Neuron (in vitro differentiated cells): Measurements from ENCODE around the gene PTGDS.
"Not testable (repeated sequence)": the region's sequence is repeated elsewhere in the genome, so short reads cannot be mapped to it uniquely, and the experiment has no call there.

Source experiments
- H2AFZ ChIP-seq: one replicate; pipeline ENCODE4 v1.6.1; 2013; ENCODE audit warnings: low read depth, mild to moderate bottlenecking, inconsistent platforms, low read length, moderate library complexity
- H3K27me3 ChIP-seq: one replicate; pipeline ENCODE4 v1.6.1; 2013; ENCODE audit warnings: low read length; ENCODE audit not compliant: insufficient read depth
- H3K36me3 ChIP-seq: one replicate; pipeline ENCODE4 v1.6.1; 2013; ENCODE audit warnings: low read length; ENCODE audit not compliant: insufficient read depth
- H3K4me1 ChIP-seq: one replicate; pipeline ENCODE4 v1.6.1; 2013; ENCODE audit warnings: low read length; ENCODE audit not compliant: insufficient read depth
- H3K4me3 ChIP-seq: 2 replicates; pipeline ENCODE4 v1.5.1; 2013; ENCODE audit warnings: mild to moderate bottlenecking, low read length, moderate library complexity
- H3K9me3 ChIP-seq: one replicate; pipeline ENCODE4 v1.6.1; 2013; ENCODE audit warnings: low read length

The PTGDS gene

DNA sequence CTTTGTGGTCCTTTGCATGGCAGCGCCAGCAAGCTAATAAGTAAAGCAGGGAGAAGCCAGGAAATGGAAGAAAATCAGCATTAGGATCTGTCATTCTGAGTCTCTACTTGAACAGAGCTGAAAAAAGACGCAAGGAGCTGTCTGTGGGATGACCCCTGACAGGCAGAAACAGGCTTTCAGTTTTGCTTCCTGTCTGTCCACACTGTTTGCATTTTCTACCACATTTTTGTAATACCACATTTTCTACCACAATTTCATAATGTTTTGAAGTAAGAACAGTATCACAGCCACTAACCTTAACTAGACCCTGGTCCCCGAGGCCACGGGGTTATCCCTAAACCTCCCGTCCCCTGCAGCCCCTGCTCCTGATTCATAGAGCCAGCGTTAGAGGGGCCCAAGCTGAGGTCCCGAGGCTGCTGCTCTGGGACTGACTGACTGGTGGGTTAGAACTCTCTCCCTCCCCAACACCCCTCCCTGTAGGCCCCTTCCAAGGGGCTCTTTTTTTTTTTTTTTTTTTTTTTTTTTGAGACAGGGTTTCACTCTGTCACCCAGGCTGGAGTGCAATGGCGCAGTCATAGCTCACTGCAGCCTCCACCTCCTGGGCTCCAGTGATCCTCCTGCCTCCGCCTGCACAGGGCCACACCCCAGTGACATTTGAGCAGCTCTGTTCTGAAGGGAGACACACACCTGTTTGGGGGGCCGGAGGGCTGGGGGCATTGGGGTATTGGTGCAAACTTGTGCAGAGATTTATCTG lies 23.1 kb downstream of the PTGDS start:
- no peaks in the 10 kb centered on the region for H3K27me3 ChIP-seq
- no peaks in the 10 kb centered on the region for H3K4me1 ChIP-seq
- no peak overlapping the region for H3K4me3 ChIP-seq
- no peaks in the 10 kb centered on the region for H3K36me3 ChIP-seq
- H2AFZ ChIP-seq, result no peak overlapping the region
- no peaks in the 10 kb centered on the region for H3K9me3 ChIP-seq

DNA sequence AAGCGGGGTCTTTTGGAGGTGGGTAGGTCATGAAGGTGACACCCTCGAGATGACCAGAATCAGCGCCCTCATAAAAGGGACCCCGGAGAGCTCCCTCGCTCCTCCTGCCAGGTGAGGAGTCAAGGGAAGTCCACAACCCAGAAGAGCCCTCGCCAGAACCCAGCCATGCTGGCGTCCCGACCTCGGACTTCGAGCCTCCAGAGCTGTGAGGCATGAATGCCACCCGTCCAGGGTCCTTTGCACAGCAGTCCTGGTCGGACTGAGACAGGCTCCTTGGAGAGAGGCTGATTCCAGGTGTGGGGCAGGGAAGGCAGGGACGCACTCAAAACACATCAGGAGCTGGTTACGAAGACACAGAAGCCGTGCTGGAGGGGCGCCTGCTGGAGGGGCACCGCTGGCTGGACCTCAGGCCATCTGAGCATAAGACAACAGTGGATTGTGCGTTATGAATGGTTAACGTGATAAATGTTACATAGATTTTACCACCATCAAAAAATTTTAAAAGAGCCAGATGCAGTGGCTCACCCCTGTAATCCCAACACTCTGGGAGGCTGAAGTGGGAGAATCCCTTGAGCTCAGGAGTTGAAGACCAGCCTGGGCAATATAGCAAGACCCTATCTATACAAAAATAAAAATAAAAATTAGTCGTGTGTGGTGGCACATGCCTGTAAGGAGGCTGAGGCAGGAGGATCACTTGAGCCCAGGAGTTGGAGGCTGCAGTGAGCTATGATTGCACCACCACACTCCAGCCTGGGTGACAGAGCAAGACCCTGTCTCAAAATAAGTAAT lies 24.7 kb downstream of the PTGDS start:
- Histone ChIP-seq H3K9me3 (no peaks in the 10 kb centered on the region), H2AFZ (no peak overlapping the region), H3K36me3 (no peaks in the 10 kb centered on the region), H3K27me3 (no peaks in the 10 kb centered on the region), H3K4me3 (no peak overlapping the region), H3K4me1 (no peaks in the 10 kb centered on the region)

DNA sequence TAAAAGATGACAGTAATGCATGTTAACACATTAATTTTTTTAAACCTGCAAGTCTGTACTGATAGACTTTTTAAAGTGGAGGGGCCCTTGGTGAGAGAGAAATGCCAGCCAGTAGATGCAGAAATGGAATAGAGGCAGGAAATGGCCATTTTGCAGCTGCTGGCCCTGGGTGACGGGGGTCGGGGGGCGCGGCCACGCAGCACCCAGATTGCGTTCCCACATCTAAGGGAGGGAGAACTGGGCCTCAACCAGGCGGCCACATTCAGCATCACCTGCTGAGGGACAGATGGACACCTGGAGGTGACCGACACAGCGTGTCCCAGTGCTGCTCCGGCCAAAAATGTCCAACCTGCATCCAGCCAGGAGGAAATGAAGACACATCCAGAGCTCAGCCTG lies 25.3 kb downstream of the PTGDS start:
- Histone ChIP-seq H3K36me3 (no peaks in the 10 kb centered on the region), H2AFZ (no peak overlapping the region), H3K4me1 (no peaks in the 10 kb centered on the region), H3K9me3 (no peaks in the 10 kb centered on the region), H3K27me3 (no peaks in the 10 kb centered on the region), H3K4me3 (no peak overlapping the region)

DNA sequence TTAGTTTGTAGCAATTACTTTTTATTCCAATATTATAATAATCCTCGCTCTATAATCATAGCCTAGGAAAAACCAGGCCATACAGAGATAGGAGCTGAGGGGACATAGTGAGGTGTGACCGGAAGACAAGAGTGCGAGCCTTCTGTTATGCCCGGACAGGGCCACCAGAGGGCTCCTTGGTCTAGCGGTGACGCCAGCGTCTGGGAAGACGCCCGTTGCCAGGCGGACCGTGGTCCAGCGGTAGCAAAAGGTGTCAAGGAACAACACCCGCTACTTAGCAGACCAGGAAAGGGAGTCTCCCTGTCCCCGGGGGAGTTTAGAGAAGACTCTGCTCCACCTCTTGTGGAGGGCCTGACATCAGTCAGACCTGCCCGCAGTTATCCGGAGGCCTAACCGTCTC lies 27.0 kb downstream of the PTGDS start:
- not testable (repeated sequence) for H3K4me3 ChIP-seq, H3K27me3 ChIP-seq, H3K36me3 ChIP-seq, H3K4me1 ChIP-seq, H2AFZ ChIP-seq, H3K9me3 ChIP-seq

DNA sequence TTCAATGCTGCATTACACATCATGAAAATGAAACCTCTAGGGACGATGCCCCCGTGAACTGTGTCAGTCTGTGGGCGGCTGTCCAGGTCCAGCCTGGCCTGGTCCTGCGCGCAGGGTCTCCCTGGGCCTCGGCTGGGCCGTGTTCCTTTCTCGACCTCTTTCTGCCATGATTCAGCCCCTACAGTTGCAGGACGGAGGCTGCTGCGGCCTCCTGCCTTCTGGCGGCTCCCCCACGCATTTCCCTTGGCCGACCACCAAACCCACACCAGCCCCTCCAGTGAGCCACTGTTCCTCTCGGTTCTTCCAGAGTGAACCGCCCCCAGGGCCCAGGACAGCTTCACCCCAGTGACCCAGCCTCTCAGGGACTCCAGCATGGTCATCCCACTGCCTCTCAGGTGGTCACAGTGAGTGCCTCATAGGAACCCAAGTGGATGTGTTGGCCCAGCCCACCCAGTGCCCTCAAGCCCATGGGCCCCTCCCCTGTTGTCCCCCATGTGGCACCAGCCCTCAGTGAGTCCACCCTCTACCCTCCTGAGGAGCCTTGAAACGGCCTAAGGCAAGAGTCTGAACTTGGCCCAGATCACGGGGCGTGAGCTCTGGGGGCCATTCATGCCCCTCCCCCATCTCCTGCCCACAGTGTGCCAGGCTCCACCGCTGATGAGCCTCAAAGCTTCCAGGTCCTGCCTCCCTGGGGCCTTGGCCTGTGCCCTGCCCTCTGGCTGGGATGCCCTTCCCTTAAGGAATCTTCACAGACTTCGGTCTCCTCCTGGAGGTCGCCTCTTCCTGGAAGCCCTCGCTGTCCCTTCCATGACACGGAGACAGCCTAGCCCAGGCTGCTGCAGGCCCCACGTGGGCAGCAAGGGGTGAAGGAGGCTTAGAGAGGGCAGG lies 29.1 kb downstream of the PTGDS start:
- Histone ChIP-seq H3K27me3 (no peaks in the 10 kb centered on the region), H3K36me3 (peaks cover 3% of the 10 kb centered on the region), H3K9me3 (no peaks in the 10 kb centered on the region), H3K4me1 (no peaks in the 10 kb centered on the region), H3K4me3 (no peak overlapping the region), H2AFZ (no peak overlapping the region)

DNA sequence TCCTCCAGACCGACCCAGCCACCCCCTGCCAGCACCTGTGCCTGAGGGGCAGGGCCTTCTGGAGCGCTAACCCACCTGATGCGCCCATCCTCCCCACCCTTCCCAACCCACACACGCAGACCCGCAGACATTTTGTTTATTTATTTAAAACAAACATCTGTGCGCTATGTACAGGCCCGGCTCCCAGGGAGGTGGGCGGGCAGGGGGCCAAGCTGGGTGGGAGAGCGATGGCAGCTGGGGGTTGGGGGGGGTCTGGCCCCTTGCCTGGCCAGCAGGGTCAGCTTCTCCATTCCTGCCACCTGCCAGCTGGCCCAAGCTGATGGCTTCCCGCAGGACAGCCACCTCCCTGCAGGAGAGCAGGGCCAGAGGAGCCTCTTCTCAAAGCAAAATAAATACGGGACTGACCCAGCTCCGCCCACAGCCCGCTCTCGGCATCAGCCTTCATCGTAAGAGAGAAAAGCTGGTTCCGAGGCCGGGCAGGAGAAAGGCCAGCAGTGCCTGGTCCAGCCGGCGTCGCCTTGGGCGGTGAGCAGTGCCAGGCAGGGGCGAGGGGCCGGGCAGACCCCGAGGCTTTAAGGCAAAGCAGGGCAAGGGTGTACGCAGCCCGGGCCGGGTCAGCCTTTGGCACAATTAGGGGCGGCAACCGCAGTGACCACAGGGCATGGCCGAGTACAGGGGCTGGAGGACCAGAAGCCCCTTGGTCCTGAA lies 30.0 kb downstream of the PTGDS start:
- Histone ChIP-seq H3K27me3 (no peaks in the 10 kb centered on the region), H3K4me1 (no peaks in the 10 kb centered on the region), H3K9me3 (no peaks in the 10 kb centered on the region), H3K4me3 (no peak overlapping the region), H2AFZ (no peak overlapping the region), H3K36me3 (peaks cover 8% of the 10 kb centered on the region)

DNA sequence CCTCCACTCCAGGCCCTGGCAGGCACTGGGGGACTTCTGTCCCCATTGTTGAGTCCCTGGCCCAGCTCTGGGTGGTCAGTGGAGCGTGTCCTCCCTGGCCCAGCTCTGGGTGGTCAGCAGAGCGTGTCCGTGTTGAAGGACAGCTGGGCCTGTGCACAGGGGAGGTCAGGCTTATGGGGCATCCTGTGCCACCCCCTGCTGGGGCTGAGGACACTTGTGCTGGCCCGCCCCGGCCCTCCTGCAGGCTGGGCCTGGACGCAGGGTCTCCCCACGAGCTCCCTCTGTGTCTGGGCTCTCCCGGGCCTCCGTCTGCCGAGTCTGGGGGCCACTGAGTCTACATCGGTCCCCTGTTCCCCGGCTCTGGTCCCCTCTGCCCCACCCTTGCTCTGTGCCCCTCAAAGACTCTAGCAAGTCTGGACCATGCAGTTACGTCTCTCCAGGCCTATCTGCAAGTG lies 30.5 kb downstream of the PTGDS start:
- H3K9me3 ChIP-seq, result no peaks in the 10 kb centered on the region
- H2AFZ ChIP-seq, result no peak overlapping the region
- H3K4me3 ChIP-seq, result no peak overlapping the region
- H3K27me3 ChIP-seq, result no peaks in the 10 kb centered on the region
- peaks cover 12% of the 10 kb centered on the region for H3K36me3 ChIP-seq
- H3K4me1 ChIP-seq, result no peaks in the 10 kb centered on the region

DNA sequence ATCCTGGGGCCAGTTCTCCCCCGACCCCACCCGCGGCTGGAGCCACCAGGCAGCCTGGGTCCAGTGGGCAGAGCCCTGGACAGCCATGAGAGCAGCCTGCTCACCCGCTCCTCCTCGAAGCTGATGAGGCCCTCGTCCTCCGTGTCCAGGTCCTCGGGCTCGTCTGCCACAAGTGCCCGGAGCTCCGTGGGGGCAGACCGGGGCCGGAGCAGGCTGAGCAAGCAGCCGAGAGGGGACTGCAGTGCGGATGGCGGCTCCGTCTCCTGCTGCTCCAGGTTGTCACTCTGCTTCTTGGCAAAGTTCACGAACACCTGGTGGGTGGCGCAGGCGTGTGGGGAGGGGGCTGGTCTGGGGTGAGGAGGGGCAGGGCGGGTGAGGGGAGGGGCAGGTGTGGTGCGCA lies 31.0 kb downstream of the PTGDS start:
- no peak overlapping the region for H2AFZ ChIP-seq
- no peaks in the 10 kb centered on the region for H3K9me3 ChIP-seq
- no peak overlapping the region for H3K4me3 ChIP-seq
- no peaks in the 10 kb centered on the region for H3K27me3 ChIP-seq
- H3K4me1 ChIP-seq, result no peaks in the 10 kb centered on the region
- peaks cover 14% of the 10 kb centered on the region for H3K36me3 ChIP-seq

DNA sequence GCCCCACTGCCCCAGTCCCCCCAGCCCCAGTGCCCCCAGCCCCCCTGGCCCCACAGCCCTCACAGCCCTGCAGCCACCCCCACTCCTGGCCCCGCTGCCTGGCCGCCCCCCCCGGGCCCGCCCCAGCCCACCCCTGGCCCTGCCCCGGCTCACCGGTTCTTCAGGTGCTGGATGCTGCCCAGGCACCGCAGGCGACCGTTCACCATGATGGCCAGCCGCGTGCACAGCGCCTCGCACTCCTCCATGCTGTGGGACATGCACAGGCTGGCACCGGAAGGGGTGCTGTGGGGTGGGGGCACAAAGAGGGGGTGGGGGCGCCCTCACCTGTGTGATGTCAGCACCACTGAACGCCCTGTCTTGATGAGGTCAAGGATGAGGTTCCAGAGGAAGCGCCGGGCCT lies 31.9 kb downstream of the PTGDS start:
- Histone ChIP-seq H2AFZ (no peak overlapping the region), H3K4me3 (no peak overlapping the region), H3K36me3 (peaks cover 22% of the 10 kb centered on the region), H3K27me3 (no peaks in the 10 kb centered on the region), H3K4me1 (no peaks in the 10 kb centered on the region), H3K9me3 (no peaks in the 10 kb centered on the region)

DNA sequence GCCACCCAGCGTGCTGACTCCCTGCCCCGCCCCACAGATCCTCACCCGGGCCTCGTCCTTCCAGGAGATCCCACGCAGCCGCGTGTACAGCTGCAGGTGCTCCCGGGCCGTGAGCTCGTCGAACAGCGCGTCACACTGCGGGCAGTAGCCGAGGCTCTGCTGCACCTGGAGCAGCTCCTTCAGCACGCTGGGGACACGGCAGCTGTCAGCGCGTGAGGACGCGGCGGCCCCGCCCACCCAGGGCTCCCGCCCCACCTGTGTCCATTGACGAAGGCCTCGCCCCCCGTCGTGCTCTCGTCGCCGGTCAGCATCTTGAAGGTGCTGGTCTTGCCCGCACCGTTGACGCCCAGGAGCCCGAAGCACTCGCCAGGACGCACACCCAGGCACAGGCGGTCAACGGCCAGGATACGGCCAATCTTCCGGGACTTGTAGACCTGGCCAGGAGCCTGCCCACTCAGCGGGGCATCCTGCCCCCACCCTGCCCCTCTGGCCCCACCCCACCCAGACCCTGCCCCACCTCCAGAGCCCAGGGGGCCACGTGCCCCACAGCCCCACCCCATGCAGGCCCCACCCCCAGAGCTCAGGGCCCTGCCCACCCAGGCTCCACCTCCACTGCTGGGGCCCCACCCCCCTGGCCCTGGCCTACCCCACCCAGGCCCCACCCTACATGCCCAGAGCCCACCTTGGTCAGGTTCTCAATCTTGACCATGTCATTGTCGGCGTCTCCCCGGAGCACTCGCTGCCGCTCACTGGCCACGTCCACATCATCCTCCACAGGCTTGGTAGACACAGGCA lies 32.8 kb downstream of the PTGDS start:
- no peak overlapping the region for H3K4me3 ChIP-seq
- H3K4me1 ChIP-seq, result no peaks in the 10 kb centered on the region
- H2AFZ ChIP-seq, result no peak overlapping the region
- no peaks in the 10 kb centered on the region for H3K9me3 ChIP-seq
- H3K36me3 ChIP-seq, result peaks cover 29% of the 10 kb centered on the region
- H3K27me3 ChIP-seq, result no peaks in the 10 kb centered on the region

DNA sequence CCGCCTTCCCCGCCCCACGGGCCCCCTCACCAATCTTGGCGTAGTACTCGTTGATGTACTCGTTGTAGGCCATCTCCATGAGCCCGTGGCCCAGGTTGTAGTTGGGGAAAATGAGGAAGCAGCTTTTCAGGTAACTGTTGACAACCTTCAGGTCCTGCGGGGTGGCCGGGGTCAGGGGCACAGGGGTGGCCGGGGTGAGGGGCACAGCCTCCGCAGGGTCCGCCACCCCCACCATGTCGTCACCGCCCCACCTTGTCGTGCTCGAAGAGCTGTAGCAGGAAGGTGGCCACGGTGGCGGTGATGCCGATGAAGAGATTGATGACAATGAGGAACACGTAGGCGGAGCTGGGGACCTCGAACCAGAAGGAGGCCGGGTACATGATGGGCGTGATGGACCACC lies 33.9 kb downstream of the PTGDS start:
- Histone ChIP-seq H3K4me3 (no peak overlapping the region), H3K36me3 (peaks cover 37% of the 10 kb centered on the region), H3K4me1 (no peaks in the 10 kb centered on the region), H3K9me3 (no peaks in the 10 kb centered on the region), H3K27me3 (no peaks in the 10 kb centered on the region), H2AFZ (no peak overlapping the region)
